Measurements from ENCODE around the gene THOC1. TPM values are rescaled to one million over a fixed set of nuclear protein-coding genes. Genes with fewer than 3 reads are reported as not detected.

Gene THOC1
- total RNA-seq, 1 experiment from 2014 or later, result 74.5 TPM

DNA sequence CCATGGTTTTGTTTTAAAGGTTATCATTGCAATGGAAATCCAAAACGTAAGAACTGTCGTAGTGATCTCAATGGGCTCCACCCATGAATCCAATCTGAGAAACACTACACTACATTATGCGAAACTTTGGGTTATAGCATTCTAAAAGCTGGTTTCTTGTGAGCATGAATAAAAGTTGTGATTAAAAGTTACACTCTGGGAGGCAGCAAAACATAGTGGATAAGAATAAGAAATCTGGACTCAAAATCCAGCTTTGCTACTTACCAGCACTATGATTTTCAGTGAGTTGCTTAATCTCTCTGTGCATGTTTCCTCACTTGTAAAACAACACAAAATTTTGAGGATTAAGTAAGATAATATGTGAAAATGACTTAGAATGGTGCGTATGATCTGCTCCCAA is 25.7 kb upstream of the THOC1 start:
- no peaks in the 10 kb centered on the region for H3K23me2 ChIP-seq (ENCODE audit: insufficient read length, low read depth, low read length, poor library complexity, severe bottlenecking)
- no peak overlapping the region for H2BK15ac ChIP-seq (ENCODE audit: low read depth, low read length)
- no peak overlapping the region for H3K4me3 Mint-ChIP-seq
- WGBS (ENCODE audit: extremely low coverage, insufficient read length, low lambda C conversion rate), result no CpG with 5 or more reads among the region's 4 CpGs
- DNase-seq, result no peak
- no peak overlapping the region for H2AK5ac ChIP-seq (ENCODE audit: insufficient read length, low read length)
- H3K18ac ChIP-seq (ENCODE audit: insufficient read length, low read depth, low read length), result no peak overlapping the region
- no peak overlapping the region for H3K27ac ChIP-seq (ENCODE audit: insufficient read length, low read depth, low read length)
- no peaks in the 10 kb centered on the region; the same call in 1 of the 2 replicates for H3K4me1 ChIP-seq (ENCODE audit: insufficient read depth, low read length)
- H3K27me3 Mint-ChIP-seq (ENCODE audit: low read depth), result peaks cover 2% of the 10 kb centered on the region; the same call in 1 of the 2 replicates
- H3K79me1 ChIP-seq (ENCODE audit: insufficient read depth, low read depth, low read length, poor library complexity, severe bottlenecking), result no peaks in the 10 kb centered on the region
- no peak overlapping the region for H3K27ac Mint-ChIP-seq
- H2BK120ac ChIP-seq (ENCODE audit: low read depth, low read length, poor library complexity, severe bottlenecking), result no peak overlapping the region
- H3K36me3 Mint-ChIP-seq (ENCODE audit: insufficient read depth in 1 of 3, low read depth in 3 of 3), result no peaks in the 10 kb centered on the region; a peak in 1 of 7 replicates
- no peak overlapping the region for H2BK20ac ChIP-seq (ENCODE audit: low read depth, low read length, poor library complexity, severe bottlenecking)
- no peak overlapping the region for H2BK5ac ChIP-seq (ENCODE audit: insufficient read length, low read length)
- no peaks in the 10 kb centered on the region for H3K9me3 Mint-ChIP-seq
- H2AFZ ChIP-seq (ENCODE audit: low read length), result no peak overlapping the region
- no peak overlapping the region for H3K4ac ChIP-seq (ENCODE audit: low read depth, low read length)
- TF ChIP-seq, protein P1, sequence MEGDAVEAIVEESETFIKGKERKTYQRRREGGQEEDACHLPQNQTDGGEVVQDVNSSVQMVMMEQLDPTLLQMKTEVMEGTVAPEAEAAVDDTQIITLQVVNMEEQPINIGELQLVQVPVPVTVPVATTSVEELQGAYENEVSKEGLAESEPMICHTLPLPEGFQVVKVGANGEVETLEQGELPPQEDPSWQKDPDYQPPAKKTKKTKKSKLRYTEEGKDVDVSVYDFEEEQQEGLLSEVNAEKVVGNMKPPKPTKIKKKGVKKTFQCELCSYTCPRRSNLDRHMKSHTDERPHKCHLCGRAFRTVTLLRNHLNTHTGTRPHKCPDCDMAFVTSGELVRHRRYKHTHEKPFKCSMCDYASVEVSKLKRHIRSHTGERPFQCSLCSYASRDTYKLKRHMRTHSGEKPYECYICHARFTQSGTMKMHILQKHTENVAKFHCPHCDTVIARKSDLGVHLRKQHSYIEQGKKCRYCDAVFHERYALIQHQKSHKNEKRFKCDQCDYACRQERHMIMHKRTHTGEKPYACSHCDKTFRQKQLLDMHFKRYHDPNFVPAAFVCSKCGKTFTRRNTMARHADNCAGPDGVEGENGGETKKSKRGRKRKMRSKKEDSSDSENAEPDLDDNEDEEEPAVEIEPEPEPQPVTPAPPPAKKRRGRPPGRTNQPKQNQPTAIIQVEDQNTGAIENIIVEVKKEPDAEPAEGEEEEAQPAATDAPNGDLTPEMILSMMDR (conservative IDR thresholded peaks at IDR 0.05), result no peak
- no peaks in the 10 kb centered on the region for H3K9me3 ChIP-seq (ENCODE audit: control insufficient read depth, low read depth, low read length)
- H4K5ac ChIP-seq (ENCODE audit: insufficient read length, low read depth, low read length), result no peak overlapping the region
- H3T11ph ChIP-seq (ENCODE audit: low read length), result no peak overlapping the region
- no peaks in the 10 kb centered on the region for H4K20me1 ChIP-seq (ENCODE audit: control insufficient read depth, insufficient read depth, insufficient read length)
- H2BK12ac ChIP-seq (ENCODE audit: insufficient read length, low read depth, low read length), result no peak overlapping the region
- H3K23ac ChIP-seq (ENCODE audit: insufficient read length, low read depth, low read length), result no peak overlapping the region
- H3K9ac ChIP-seq (ENCODE audit: extremely low read depth, insufficient read length, low read length), result no peak overlapping the region
- no peaks in the 10 kb centered on the region for H3K79me2 ChIP-seq (ENCODE audit: insufficient read depth, low read length)
- H3K56ac ChIP-seq (ENCODE audit: insufficient read length, low read depth, low read length), result no peak overlapping the region
- H3K14ac ChIP-seq (ENCODE audit: insufficient read depth, low read length), result no peak overlapping the region
- no peak overlapping the region for H4K91ac ChIP-seq (ENCODE audit: insufficient read length, low read depth, low read length)
- H3K4me2 ChIP-seq (ENCODE audit: insufficient read depth, insufficient read length, low read length), result no peak overlapping the region
- H4K8ac ChIP-seq (replicated peaks; ENCODE audit: insufficient read length, low read depth, low read length), result no peak overlapping the region
- H3K4me1 Mint-ChIP-seq, result 0 out of 4 replicates have a peak, but pooled peaks cover 0 to 2% of the 10 kb centered on the region in 2 experiments
- no peaks in the 10 kb centered on the region for H3K27me3 ChIP-seq (ENCODE audit: insufficient read depth, low read length)

All from H9 (cell line).